Urothelium cell line (cell line): ENCODE measurements around the gene FUT4.

Experiments used
- DNase-seq: peaks from one replicate; pipeline ENCODE4 v3.0.0; 2011; ENCODE audit warnings: low spot score, mixed read lengths
- FAIRE-seq: peaks from 2 replicates; lab custom pipeline; 2011; peaks lifted over from hg19 to GRCh38; lab: Jason Lieb, UNC

Gene FUT4

DNA sequence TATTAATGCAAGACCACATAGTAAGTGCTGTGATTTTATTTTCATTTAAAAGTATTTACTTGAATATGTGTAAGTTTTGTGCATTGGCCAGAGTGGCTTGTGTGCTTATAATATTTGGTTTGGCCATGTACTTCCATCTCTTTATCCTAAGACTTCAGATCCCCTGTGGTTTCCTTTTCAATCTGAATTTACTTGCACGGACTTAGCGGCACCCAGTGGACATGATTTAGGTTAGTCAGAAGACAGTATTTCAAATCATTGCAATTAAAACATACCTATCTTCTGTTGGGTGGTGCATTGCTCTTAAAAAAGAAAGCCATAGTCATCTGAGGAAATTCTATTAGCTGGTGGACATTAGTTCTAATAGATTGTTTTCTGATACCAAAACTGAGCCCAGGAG is 54.2 kb downstream of the FUT4 start:
- DNase-seq (no peak), FAIRE-seq (no peak)
